Muscle layer of duodenum (tissue), 2 donors: ENCODE results near the gene PUM1.
A peak's percentile ranks its signal among the peaks of the same experiment; 100 is the strongest.

Experiments used
- H3K27ac ChIP-seq: one replicate; pipeline ENCODE4 v1.7.0; 2013; ENCODE audit warnings: mild to moderate bottlenecking, low read length
- H3K27me3 ChIP-seq: one replicate; pipeline ENCODE4 v1.7.0; 2013; ENCODE audit warnings: low read depth, mild to moderate bottlenecking, control low read depth, low read length
- H3K36me3 ChIP-seq, 2 donors: one replicate each; pipeline ENCODE4 v1.7.0; 2013; ENCODE audit warnings: low read length in 2 of 2, control low read depth in 1 of 2, mild to moderate bottlenecking in 1 of 2; ENCODE audit not compliant: insufficient read depth in 2 of 2, control insufficient read depth in 1 of 2
- H3K4me1 ChIP-seq, 2 donors: one replicate each; pipeline ENCODE4 v1.7.0; 2013; ENCODE audit warnings: low read length in 2 of 2, mild to moderate bottlenecking in 2 of 2, control low read depth in 1 of 2, moderate library complexity in 1 of 2; ENCODE audit not compliant: insufficient read depth in 2 of 2, control insufficient read depth in 1 of 2
- H3K4me3 ChIP-seq, 2 donors: one replicate each; pipeline ENCODE4 v1.7.0; 2013; ENCODE audit warnings: low read length in 2 of 2, low read depth in 1 of 2, mild to moderate bottlenecking in 1 of 2
- H3K9me3 ChIP-seq, 2 donors: one replicate each; pipeline ENCODE4 v1.7.0; 2013; ENCODE audit warnings: low read length in 2 of 2, control low read depth in 1 of 2, mild to moderate bottlenecking in 1 of 2; ENCODE audit not compliant: control insufficient read depth in 1 of 2
- donor health status: healthy.

Gene PUM1

GRCh38 chr1:30908696-30909364 is 156.7 kb downstream of the PUM1 start, which contains the start of gene SDC3:
SDC3 (minus strand) TSS chr1:30908758; CDS start chr1:30908586, 172 bp downstream.
- Histone ChIP-seq H3K4me3 (peak within 1 kb of the TSS; percentile 59 to 78), H3K27me3 (peaks cover 6% of the 10 kb centered on the region), H3K36me3 (no peaks in the 10 kb centered on the region), H3K9me3 (no peaks in the 10 kb centered on the region), H3K4me1 (peaks cover 6 to 45% of the 10 kb centered on the region in 2 donors), H3K27ac (no peak within 1 kb of the TSS)

GRCh38 chr1:30908316-30908695 is 157.2 kb downstream of the PUM1 start:
- H3K4me1 ChIP-seq = peaks cover 6 to 50% of the 10 kb centered on the region in 2 donors
- peak overlapping the region in 1 of 2 donors; percentile 78 for H3K4me3 ChIP-seq
- H3K36me3 ChIP-seq = no peaks in the 10 kb centered on the region
- H3K27ac ChIP-seq = no peak overlapping the region
- H3K27me3 ChIP-seq = peaks cover 6% of the 10 kb centered on the region
- H3K9me3 ChIP-seq = no peaks in the 10 kb centered on the region

GRCh38 chr1:30907481-30908315 is 157.8 kb downstream of the PUM1 start:
- Histone ChIP-seq H3K4me1 (peaks cover 6 to 56% of the 10 kb centered on the region in 2 donors), H3K36me3 (no peaks in the 10 kb centered on the region), H3K9me3 (no peaks in the 10 kb centered on the region), H3K4me3 (peak overlapping the region; percentile 59 to 78), H3K27ac (no peak overlapping the region), H3K27me3 (peaks cover 6% of the 10 kb centered on the region)

- Histone ChIP-seq H3K4me3 (peak overlapping the region; percentile 59 to 78), H3K27me3 (peaks cover 6% of the 10 kb centered on the region), H3K4me1 (peaks cover 6 to 65% of the 10 kb centered on the region in 2 donors), H3K27ac (no peak overlapping the region), H3K36me3 (no peaks in the 10 kb centered on the region), H3K9me3 (no peaks in the 10 kb centered on the region)
These were observed 158.7 kb downstream of the PUM1 start for GRCh38 chr1:30906631-30907441.

- Histone ChIP-seq H3K9me3 (no peaks in the 10 kb centered on the region), H3K4me1 (peaks cover 2 to 73% of the 10 kb centered on the region in 2 donors), H3K27ac (no peak overlapping the region), H3K27me3 (peaks cover 6% of the 10 kb centered on the region), H3K4me3 (peak overlapping the region in 1 of 2 donors; percentile 78), H3K36me3 (no peaks in the 10 kb centered on the region)
These were observed 159.4 kb downstream of the PUM1 start for GRCh38 chr1:30905916-30906620.

GRCh38 chr1:30905403-30905802 is 160.1 kb downstream of the PUM1 start:
- Histone ChIP-seq H3K4me3 (no peak overlapping the region), H3K4me1 (peaks cover 0 to 73% of the 10 kb centered on the region in 2 donors)

GRCh38 chr1:30904962-30905335 is 160.6 kb downstream of the PUM1 start:
- Histone ChIP-seq H3K4me1 (peaks cover 0 to 70% of the 10 kb centered on the region in 2 donors), H3K27ac (no peak overlapping the region), H3K36me3 (no peaks in the 10 kb centered on the region), H3K9me3 (no peaks in the 10 kb centered on the region), H3K4me3 (no peak overlapping the region), H3K27me3 (peaks cover 6% of the 10 kb centered on the region)

More at GRCh38 chr1:30905403-30905802, 160.1 kb downstream of the PUM1 start:
- H3K27me3 ChIP-seq = peaks cover 6% of the 10 kb centered on the region
- H3K27ac ChIP-seq = no peak overlapping the region
- H3K36me3 ChIP-seq = no peaks in the 10 kb centered on the region
- H3K9me3 ChIP-seq = no peaks in the 10 kb centered on the region

- H3K36me3 ChIP-seq = no peaks in the 10 kb centered on the region
- H3K4me3 ChIP-seq = no peak overlapping the region
- no peaks in the 10 kb centered on the region for H3K9me3 ChIP-seq
- no peak overlapping the region for H3K27ac ChIP-seq
- peaks cover 0 to 70% of the 10 kb centered on the region in 2 donors for H3K4me1 ChIP-seq
- peaks cover 6% of the 10 kb centered on the region for H3K27me3 ChIP-seq
These were observed 161.1 kb downstream of the PUM1 start for GRCh38 chr1:30904191-30904961.

- Histone ChIP-seq H3K4me3 (no peak overlapping the region), H3K9me3 (no peaks in the 10 kb centered on the region), H3K4me1 (peaks cover 0 to 67% of the 10 kb centered on the region in 2 donors), H3K27ac (no peak overlapping the region), H3K27me3 (peaks cover 6% of the 10 kb centered on the region), H3K36me3 (no peaks in the 10 kb centered on the region)
These were observed 162.0 kb downstream of the PUM1 start for GRCh38 chr1:30903343-30904034.
